Stimulated activated CD4-positive, alpha-beta T cell treated with anti-CD3 and anti-CD28 coated beads, Interleukin-1b, Interleukin-23, amount 100 ng/mL, for 4 hours (primary cell): ENCODE measurements around the gene MT1M.

Source experiments
- DNase-seq, 2 donors: peaks; one replicate each; pipeline ENCODE4 v3.0.0-alpha.2; 2020; ENCODE audit warnings: low read depth in 2 of 2

MT1M gene

DNA sequence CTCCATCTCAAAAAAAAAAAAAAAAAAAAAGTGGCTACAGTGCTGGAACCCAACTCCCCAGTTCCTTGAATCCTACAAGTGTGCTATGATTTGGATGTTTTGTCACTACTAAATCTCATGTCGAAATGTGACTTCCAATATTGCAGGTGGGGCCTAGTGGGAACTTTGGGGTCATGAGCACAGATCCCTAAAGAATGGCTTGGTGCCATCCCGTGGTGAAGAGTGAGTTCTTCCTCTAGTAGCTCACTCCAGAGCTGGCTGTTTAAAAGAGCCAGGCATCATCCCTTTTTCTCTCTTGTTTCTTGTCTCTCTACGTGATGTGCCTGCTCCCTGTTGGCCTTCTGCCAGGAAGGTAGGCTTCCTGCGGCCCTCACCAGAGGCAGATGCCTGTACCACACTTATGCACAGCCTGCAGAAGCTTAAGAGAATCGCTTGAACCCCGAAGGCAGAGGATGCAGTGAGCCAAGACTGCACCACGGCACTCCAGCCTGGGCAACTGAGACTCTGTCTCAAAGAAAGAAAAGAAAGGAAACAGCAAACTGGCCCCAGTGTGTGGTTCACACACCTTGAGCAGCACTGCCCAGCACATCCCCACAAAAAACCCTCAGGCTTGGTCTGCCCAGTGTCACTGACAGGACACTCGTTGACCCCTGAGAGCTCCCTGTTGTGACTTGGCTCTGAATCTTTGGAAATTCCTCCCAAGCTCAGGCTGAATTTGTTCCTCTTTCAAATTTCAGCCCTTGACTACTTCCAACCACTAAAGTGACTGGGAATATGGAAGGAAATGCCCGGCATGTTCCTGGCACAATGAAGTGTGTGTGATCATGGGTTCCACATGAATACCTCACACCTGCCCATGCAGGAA, 3.7 kb upstream of the MT1M start:
- DNase-seq, result no peak

DNA sequence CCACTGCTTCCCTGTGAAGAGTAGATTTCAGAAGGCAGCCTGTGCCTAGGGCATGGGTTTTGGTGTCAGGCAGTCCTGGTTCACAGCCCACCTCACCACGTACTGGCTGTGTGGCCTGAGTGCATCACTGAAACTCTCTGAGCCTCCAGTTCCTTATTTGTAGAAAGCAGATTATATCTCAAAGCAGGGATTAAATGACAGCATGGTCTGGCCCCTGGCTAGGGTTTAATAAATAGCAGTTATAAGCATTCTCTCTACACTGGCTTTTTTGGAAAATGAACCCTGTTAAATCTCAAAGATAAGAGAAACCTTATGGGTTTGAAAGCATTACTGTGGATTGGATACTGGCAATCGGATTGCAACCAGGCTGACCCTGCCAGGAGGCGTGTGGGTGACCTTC, 2.9 kb upstream of the MT1M start:
- no peak for DNase-seq

DNA sequence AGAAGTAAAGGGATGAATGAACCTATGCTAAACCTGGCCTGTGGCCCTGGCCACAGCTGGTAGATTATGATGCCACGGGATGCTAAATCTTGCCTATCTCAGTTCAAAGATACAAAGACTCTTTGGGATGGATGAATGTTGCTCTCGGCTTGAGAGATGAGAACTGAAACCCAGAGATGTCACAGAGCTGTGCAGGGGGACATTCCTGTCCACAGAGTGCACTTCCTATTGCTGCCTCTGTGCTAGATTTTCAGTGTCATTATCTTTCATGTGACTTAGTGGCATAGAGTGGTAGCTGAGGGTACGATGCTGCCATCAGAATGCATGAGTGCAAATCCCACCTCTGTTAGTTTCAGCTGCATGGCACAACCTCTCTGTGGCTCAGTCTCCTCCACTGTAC, 2.3 kb upstream of the MT1M start:
- no peak for DNase-seq

DNA sequence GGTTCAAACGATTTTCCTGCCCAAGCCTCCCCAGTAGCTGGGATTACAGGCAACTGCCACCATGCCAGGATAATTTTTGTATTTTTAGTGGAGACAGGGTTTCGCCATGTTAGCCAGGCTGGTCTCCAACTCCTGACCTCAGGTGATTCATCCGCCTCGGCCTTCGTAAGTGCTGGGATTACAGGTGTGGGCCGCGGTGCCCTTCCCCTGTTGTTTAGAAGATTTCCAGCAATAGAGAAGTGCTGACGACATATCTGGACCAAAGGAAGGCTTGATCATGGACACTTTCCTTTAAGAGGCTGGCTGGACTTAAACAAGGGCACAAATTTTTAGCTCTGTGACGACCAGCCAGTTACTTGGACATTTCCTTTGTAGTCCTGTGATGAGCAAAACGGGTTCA, 1.3 kb upstream of the MT1M start:
- DNase-seq, result no peak

DNA sequence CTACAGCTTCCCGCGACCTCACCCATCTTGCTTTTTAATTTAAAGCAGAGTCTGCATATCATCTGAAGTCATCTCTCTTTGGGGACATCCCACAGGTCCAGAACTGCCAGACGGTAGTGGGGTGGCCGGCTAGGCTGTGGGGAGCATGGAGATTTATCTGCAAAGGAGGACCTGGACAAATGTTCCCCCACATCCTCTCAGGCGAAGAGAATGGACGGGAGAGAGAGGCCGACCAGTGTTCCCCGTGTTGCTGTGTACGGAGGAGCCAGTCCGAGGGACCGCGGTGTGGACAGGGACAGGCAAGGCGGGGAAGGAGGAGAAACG, 665 bp upstream of the MT1M start:
- no peak for DNase-seq

DNA sequence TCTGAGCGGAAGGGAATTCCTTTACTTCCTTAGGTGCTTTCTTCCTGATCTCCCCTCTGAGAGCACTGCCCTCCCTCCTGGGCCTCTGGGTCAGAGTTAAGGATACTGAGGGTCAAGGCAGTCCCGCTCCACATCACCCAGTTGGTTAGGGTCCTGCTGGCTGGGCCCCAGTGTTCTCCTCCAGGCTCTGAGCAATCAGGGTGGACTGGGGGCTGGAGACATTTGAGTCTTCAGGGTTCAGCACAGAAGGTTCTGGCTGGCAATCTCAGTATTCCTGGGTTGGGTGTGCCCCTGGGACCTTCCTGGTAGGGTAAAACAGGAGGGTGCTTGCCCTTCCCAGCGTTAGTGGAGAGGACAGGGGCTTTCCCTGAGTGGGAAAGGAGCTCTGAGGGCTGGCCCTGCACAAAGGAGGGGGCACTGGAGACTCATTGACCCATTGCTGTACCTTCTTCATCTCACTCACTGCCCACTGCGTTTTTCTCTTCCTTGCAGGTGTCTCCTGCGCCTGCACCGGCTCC, 448 bp downstream of the MT1M start:
- no peak for DNase-seq

DNA sequence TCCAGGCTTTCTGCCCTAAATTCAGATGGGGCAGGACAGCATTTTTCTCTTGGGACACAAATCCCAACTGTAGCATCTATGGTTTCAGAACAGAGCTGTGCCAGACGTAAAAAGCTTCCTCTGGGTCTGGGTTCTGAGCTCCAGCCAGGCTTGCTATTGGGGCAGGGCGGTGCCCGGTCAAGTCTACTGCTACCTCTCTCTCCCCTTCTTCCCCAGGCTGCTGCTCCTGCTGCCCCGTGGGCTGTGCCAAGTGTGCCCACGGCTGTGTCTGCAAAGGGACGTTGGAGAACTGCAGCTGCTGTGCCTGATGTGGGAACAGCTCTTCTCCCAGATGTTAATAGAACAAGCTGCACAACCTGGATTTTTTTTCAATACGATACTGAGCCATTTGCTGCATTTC, 1.1 kb downstream of the MT1M start:
- no peak for DNase-seq

DNA sequence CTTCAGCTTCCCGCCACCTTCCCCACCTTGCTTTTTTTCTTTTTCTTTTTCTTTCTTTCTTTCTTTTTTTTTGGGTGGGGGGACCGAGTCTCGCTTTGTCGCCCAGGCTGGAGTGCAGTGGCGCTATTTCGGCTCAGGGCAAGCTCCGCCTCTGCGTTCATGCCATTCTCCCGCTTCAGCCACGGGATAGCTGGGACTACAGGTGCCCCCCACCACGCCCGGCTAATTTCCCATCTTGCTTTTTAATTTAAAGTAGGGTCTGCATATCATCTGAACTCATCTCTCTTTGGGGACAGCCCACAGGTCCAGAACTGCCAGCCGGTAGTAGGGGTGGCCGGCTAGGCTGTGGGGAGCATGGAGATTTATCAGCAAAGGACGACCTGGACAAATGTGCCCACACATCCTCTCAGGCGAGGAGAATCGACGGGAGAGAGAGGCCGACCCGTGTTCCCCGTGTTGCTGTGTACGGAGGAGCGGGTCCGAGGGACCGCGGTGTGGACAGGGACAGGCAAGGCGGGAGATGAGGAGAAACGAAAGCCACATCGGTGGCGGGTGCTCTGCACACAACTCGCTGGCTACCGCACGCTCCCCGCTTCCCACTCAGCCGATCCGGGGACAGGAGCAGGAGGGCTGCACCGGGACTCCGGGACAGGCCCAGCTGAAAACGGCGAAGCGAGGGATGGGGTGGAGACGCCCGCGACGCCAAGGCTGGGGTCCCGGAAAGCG, 2.4 kb downstream of the MT1M start:
- DNase-seq, result no peak

DNA sequence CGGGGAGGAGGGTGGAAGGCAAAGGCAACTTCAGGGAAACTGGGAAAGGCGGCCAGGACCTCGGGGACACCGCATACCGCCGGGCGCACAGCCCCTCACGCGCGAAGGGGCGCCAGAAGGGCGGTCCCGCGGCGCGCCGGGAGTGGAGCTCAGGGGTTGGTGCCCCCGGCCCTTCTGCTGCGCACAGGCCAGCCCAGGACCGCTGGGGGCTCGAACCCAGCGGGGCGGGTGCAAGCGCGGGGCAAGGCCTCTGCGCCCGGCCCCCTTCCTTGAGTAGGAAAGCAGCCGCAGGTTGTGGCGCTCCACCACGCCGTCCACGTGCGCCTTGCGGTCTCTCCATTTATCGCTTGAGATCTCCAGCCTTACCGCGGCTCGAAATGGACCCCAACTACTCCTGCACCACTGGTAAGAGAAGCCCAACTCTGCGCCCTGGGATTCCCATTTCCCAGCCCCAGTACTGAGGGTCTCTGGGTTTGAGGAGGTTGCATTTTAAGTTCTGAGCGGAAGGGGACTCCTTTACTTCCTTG, 3.0 kb downstream of the MT1M start:
- no peak for DNase-seq

DNA sequence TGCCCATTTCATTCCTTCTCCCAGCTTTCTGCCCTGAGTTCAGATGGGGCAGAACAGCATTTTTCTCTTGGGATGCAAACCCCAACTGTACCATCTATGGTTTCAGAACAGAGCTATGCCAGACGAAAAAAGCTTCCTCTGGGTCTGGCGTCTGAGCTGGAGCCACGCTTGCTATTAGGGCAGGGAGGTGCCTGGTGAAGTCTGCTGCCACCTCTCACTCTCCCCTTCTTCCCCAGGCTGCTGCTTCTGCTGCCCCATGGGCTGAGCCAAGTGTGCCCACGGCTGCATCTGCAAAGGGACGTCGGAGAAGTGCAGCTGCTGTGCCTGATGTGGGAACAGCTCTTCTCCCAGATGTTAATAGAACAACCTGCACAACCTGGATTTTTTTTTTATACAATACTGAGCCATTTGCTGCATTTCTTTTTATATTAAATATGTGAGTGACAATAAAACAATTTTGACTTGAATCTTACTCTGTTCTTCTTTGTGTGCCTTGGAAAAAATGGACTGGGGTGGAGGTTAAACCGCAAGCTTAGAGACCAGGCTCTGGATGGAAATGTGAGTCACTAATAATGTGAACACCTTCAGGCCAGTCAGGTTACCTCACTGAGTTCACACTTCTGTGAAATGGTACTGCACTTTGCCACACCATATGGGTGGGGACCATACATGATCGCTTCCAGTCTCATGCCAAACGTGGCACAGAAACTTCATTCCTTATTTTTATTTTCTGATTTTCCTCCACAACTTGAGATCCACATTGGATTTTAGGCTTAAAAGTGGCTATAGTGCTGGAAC, 4.4 kb downstream of the MT1M start:
- no peak for DNase-seq

DNA sequence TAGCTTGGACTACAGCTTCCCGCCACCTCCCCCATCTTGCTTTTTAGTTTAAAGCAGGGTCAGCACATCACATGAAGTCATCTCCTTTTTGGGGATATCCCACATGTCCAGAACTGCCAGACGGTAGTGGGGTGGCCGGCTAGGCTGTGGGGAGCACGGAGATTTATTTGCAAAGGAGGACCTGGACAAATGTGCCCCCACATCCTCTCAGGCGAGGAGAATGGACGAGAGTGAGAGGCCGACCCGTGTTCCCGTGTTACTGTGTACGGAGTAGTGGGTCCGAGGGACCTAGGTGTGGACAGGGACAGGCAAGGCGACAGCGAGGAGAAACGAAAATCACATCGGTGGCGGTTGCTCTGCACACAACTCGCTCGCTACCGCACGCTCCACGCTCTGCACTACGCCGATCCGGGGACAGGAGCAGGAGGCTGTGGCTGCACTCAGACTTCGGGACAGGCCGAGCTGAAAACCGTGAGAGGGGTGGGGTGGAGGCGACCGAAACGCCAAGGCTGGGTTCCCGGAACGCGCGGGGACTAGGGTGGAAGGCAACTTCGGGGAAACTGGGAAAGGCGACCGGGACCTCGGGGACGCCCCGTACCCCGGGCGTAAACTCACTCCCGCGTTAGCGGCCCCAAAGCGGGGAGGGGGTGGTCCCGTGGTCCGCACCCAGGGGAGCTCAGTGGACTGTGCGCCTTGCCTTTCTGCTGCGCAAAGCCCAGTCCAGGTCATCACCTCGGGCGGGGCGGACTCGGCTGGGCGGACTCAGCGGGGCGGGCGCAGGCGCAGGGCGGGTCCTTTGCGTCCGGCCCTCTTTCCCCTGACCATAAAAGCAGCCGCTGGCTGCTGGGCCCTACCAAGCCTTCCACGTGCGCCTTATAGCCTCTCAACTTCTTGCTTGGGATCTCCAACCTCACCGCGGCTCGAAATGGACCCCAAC, 5.6 kb downstream of the MT1M start, which contains the start of gene MT1A:
MT1A (plus strand) TSS at position 853 of the 937 bp plus-strand sequence; CDS start at position 926, 73 bp downstream.
- no peak for DNase-seq

DNA sequence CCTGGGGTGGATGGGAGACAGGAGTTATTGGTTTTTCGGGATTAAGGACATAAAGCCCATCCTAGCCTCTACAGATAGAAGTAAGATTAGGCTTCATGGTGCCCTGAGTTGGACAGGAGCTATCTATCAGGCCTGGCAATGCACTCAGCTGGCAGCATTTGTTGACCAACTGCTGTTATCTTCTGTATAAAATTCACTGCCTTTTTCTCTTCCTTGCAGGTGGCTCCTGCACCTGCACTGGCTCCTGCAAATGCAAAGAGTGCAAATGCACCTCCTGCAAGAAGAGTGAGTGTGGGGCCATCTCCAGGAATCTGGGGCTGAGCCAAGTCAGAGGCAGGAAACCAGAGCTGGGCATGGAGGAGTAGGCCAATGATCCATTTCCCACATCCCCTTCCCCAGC, 6.6 kb downstream of the MT1M start:
- DNase-seq, result no peak

DNA sequence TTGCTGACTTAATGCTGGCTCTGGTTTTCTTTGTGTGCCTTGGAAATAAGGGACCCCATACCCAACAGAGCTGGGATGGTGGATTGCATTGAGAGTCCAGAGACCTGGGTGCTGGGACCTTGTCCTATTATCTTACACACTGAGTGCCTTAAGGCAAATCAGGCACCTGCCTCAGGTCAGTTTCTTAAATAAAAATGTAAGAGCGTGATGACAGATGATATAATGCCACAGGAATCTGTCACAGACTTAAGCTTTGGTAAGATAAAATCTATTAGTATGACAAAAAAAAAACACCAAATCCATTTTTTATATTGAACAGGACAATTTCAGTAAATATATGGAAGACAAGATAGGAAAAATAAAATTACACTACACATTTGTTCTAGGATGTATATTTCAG, 7.6 kb downstream of the MT1M start:
- DNase-seq, result no peak

DNA sequence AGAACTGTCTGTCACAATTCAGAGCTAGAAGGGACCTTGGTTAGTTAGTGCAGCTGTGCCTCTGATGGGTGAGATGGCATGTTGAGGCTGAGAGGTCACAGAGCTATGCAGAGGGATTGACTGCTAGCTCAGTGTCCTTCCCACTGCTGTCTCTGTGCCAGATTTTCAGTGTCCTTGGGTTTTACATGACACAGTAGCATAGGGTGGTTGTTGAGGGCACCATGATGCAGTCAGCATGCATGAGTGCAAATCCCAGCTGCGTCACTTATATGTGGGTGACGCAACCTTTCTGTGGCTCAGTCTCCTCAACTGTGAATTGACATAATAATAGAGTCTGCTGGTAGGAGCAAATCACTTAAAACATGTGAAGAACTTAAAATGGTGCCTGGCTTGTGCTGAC, 8.7 kb downstream of the MT1M start:
- DNase-seq, result no peak

DNA sequence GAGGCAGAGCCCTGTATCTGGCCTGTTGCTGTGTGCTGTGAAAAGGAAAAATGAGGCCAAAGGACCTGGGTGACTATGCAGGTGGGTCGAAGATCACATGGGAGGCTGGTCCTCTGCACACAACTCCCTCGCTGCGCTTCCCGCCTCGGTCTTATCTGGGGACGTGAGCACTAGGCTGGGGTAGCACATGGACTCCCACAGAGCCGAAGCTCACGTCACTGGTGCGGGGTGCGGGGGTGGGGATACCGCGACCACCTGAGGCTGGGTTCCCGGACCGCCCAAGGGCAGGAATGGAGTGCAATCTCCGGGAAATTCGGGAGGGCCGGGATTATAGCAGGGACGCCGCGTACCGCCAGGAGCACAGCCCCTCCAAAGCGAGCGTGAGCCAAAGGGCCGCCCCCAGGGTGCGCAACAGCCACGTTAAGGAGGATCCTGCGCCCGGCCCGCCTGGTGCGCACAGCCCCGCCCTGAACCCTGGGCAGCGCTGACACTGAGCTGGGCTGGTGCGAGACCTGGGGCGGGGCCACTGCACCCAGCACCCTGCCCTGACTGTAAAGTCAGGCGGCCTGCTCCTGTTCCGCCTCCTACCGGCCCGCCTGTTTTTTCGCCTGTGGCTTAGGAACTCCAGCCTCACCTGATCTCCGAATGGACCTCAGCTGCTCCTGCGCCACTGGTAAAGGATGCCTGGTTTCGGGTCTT, 10.8 kb downstream of the MT1M start:
- DNase-seq, result peak; percentile 54 to 68

DNA sequence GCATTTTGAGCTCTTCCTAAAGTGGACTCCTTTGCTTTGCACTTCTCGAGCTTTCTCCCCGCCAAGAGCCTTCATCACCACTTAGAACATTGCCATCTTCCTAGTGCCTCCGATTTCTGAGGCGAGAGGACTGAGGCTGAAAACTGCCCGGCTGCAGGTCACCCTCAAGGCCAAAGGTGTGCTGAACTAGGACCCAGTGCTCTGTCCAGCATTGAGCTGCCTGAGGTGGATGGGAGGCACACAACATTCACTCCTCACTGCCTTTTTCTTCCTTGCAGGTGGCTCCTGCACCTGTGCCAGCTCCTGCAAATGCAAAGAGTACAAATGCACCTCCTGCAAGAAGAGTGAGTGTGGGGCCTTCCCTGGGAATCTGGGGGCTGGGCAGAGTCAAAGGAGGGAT, 11.4 kb downstream of the MT1M start:
- no peak for DNase-seq

DNA sequence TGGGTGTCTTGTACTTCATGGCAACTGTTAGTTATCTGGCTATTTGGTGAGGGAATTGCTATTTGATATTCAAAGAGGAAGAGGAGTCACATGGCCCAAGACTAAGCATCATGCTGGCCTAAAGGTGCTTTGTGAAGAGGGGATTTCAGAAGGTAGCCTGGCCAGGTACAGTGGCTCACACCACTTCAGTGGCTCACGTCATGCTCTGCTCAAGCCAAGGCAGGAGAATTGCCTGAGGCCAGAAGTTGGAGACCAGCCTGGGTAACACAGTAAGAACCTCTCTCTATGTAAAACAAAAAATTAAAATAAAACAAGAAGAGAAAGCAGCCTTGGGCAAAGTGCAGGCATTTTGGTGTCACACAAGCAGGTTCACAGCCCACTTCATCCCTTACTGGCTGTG, 12.9 kb downstream of the MT1M start:
- DNase-seq, result no peak

DNA sequence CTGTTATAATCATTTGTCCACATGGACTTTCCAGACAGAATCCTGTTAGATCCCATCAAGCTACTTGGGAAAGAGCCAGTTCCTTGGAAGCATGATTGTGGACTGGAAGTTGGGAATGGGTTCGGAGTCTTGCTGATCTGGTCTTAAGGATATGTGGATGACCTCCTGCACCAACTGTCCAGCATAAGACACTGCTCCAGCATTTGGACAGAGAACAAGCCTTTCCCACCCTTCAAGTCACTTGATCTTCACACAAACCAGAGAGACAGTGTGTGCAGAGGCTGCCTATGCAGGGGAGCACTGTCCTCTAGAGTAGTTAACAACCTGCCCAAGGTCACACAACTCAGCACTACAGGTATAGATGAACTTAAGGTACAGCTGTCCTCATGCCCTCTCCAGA, 13.4 kb downstream of the MT1M start:
- DNase-seq, result no peak

DNA sequence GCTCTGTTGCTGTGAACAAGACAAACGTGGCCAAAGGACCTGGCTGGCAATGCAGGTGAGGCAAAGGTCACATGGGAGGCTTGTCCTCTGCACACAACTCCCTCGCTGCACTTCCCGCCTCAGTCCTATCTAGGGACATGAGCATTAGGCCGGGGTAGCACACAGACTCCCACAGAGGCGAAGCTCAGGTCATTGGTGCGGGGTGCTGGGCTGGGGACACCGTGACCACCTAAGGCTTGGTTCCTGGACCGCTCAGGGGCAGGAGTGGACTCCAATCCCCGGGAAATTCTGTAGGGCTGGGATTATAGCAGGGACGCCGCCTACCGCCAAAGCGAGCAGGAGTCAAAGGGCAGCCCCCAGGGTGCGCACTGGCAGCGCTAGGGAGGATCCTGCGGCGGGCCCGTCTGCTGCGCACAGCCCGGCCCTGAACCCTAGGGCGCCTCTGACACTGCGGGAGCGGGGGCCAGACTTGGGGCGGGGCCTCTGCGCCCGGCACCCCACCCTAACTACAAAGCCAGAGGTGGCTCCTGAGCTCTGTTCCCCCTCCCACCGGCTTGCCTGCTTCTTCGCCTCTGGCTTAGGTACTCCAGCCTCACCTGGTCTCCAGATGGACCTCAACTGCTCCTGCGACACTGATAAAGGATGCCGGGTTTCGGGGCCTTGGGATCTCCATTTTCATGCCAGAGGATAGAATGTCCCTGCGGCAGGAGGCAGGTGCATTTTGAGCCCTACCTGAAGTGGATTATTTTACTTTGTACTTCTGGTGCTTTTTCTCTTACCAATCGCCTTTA, 15.4 kb downstream of the MT1M start:
- DNase-seq, result no peak

DNA sequence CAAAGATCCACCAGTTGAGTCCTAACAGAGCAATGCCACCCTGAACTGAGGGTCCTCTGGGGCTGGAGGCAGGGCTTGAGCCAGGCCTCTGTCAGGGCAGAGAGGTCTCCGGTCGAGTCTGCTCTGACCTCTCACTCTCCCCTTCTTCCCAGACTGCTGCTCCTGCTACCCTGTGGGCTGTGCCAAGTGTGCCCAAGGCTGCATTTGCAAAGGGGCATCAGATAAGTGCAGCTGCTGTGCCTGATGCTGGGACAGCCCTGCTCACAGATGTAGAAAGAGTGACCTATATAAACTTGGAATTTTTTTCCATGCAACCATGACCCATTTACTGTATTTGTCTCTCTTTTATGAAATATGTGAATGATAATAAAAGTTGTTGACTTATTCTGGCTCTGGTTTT, 16.8 kb downstream of the MT1M start:
- DNase-seq, result no peak
